Testis (tissue), 2 donors: Measurements from ENCODE around the gene KCNH6.

Experiments
- POLR2A ChIP-seq: fragments of 450-650 bp; IDR thresholded peaks from one replicate; pipeline ENCODE4 v1.6.1; 2017; ENCODE audit warnings: antibody characterized with exemption, mild to moderate bottlenecking, moderate library complexity
- TF ChIP-seq, protein P1 (sequence below), 3 experiments: fragments of 450-650 bp in 2 of 3; fragments of 200-600 bp in 1 of 3; sonication (generic) in 1 of 3; IDR thresholded peaks; one replicate each; pipeline ENCODE4 v1.5.1; 2016 to 2019; ENCODE audit warnings: antibody characterized with exemption in 3 of 3, mild to moderate bottlenecking in 2 of 3, moderate library complexity in 1 of 3

DNA sequence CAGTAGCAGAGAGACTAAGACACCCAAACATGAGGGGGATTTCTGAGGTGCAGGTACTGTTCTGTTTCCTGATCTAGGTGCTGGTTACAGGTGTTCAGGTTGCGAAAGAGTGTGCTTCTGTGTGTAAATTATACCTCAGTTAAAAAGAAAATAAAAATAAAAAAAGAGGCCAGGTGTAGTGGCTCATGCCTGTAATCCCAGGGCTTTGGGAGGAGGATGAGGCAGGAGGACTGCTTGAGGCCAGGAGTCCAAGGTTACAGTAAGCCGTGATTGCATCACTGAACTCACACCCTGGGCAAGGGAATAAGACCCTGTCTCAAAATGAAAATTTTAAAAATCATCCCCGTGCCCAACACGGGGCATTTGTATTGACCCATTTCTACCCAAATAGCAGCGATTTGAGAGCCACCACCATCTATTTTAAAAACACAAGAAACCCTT, 23.9 kb downstream of the KCNH6 start:
- TF ChIP-seq, protein P1, sequence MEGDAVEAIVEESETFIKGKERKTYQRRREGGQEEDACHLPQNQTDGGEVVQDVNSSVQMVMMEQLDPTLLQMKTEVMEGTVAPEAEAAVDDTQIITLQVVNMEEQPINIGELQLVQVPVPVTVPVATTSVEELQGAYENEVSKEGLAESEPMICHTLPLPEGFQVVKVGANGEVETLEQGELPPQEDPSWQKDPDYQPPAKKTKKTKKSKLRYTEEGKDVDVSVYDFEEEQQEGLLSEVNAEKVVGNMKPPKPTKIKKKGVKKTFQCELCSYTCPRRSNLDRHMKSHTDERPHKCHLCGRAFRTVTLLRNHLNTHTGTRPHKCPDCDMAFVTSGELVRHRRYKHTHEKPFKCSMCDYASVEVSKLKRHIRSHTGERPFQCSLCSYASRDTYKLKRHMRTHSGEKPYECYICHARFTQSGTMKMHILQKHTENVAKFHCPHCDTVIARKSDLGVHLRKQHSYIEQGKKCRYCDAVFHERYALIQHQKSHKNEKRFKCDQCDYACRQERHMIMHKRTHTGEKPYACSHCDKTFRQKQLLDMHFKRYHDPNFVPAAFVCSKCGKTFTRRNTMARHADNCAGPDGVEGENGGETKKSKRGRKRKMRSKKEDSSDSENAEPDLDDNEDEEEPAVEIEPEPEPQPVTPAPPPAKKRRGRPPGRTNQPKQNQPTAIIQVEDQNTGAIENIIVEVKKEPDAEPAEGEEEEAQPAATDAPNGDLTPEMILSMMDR (IDR thresholded peaks at IDR 0.05): no peak
- no peak for TF ChIP-seq POLR2A
